Fibroblast of pulmonary artery (primary cell): ENCODE results near the gene RAB42.

ENCODE experiments used
- DNase-seq: peaks from one replicate; pipeline ENCODE4 v3.0.0-alpha.2; 2010; ENCODE audit warnings: low read depth
- H3K4me3 ChIP-seq: replicated peaks from 2 replicates; pipeline ENCODE4 v1.5.1; 2011; ENCODE audit warnings: low read depth, mild to moderate bottlenecking, control low read depth, low read length, moderate library complexity
- CTCF ChIP-seq: IDR thresholded peaks from 2 replicates; pipeline ENCODE4 v1.5.1; 2011; ENCODE audit warnings: mild to moderate bottlenecking, control low read depth, low read length, inconsistent platforms; ENCODE audit errors: missing control alignments

The RAB42 gene

GRCh38 chr1:28591708-28592320 lies at the start of gene RAB42:
TSS of gene RAB42 (plus strand) at chr1:28592265. CDS start at chr1:28592512, 247 bp downstream.
- H3K4me3 ChIP-seq, result peak within 1 kb of the TSS; percentile 47
- TF ChIP-seq CTCF, result no peak
- no peak for DNase-seq

GRCh38 chr1:28545246-28545628 lies 46.8 kb upstream of the RAB42 start:
- DNase-seq, result no peak
- no peak for TF ChIP-seq CTCF
- no peak overlapping the region for H3K4me3 ChIP-seq

- no peak for TF ChIP-seq CTCF
- DNase-seq, result peak; percentile 13
- no peak overlapping the region for H3K4me3 ChIP-seq
Measured at GRCh38 chr1:28548318-28548717, 43.7 kb upstream of the RAB42 start.

- no peak overlapping the region for H3K4me3 ChIP-seq
- TF ChIP-seq CTCF, result no peak
- no peak for DNase-seq
Measured at GRCh38 chr1:28551381-28551780, 40.7 kb upstream of the RAB42 start.

GRCh38 chr1:28552758-28553663 lies 39.1 kb upstream of the RAB42 start, which contains the start of gene TRNAU1AP:
TSS of gene TRNAU1AP (plus strand) at chr1:28553085. CDS start at chr1:28553111, 26 bp downstream.
- no peak for TF ChIP-seq CTCF
- peak within 1 kb of the TSS; percentile 83 for H3K4me3 ChIP-seq
- DNase-seq, result peak; percentile 97

GRCh38 chr1:28560886-28561285 lies 31.2 kb upstream of the RAB42 start:
- H3K4me3 ChIP-seq, result no peak overlapping the region
- TF ChIP-seq CTCF, result no peak

GRCh38 chr1:28564310-28564709 lies 27.8 kb upstream of the RAB42 start:
- no peak overlapping the region for H3K4me3 ChIP-seq
- TF ChIP-seq CTCF, result no peak
- no peak for DNase-seq

More at GRCh38 chr1:28560886-28561285, 31.2 kb upstream of the RAB42 start:
- DNase-seq, result no peak
